Activated CD4-positive, alpha-beta T cell treated with anti-CD3 and anti-CD28 coated beads for 1 hour (primary cell): ENCODE measurements around the gene GIMAP8.
"Not testable (repeated sequence)": the region's sequence is repeated elsewhere in the genome, so short reads cannot be mapped to it uniquely, and the experiment has no call there.

Source experiments
- DNase-seq: peaks from one replicate; pipeline ENCODE4 v3.0.0-alpha.2; 2020

Gene GIMAP8

DNA sequence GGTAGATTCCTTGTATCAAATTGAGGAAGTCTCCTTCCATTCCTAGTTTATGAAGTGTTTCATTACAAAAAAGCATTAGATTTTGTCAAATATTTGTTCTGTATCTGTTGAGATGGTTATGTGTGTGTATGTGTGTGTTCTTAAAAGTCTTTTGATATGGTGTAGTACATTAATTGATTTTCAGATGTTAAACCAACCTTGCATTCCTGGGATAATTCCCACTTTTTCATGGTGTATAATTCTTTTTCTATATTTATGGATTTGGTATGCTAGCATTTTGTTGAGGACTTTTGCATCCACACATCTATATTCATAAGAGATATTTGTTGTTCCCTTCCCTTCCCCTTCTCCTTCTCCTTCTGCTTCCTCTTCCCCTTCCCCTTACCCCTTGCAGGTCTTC, 8.9 kb upstream of the GIMAP8 start:
- DNase-seq: no peak

DNA sequence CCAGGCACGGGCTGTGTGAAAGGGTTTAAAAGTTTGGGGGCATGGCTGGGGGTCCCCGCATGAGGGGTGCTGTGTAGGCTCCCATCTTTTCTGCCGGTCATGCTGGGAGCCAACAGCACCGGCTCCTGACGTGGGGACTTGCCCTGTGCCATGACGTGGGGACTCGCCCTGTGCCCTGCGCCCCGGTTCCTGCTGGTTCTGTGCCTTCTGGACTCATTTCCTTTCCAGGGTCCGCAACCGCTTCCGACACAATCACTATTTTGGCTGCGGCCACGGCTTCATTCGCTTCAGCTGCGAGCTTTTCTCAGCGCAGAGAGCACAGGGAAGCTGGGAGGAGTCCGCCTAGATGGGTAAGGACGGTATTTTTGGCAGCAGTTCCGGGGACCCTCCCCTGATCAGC, 7.6 kb upstream of the GIMAP8 start:
- no peak for DNase-seq

DNA sequence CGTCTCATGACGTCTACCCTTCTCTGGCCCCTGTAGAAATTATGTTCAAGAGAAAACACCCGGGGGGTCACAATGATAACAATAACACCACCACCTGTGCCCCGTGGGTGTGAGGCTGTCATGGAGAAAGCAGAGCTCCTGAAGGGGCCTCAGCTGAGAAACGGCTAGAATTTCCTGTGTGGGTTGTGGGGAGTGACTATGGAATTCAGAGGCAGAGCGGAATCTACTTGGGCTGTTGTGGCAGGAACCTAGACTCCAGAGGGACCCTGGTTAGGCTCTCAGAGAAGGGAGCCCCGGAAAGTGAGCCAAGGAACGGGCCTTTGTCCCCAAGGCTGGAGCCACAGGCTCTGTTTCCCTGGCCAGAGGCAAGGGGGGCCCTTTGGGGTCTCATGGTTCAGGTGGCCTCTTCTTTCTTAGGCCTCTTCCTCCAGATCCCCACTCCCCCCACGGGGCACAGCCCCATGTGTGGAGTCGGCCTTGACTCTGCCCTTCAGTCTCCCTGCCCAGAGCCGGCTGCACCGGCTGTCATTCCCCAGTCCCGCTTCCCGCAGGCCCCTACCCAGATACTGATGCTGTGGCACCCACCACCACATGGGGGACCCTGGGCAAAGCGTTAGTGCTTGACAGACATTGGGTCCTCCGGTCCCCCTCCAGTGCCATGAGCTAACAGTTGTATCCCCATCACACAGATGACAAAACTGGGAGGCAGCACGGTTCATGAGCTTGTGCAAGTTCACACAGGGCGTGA, 6.5 kb upstream of the GIMAP8 start:
- no peak for DNase-seq

- no peak for DNase-seq
These were observed 5.6 kb upstream of the GIMAP8 start for GRCh38 chr7:150444674-150445365.

- DNase-seq: no peak
These were observed 4.0 kb upstream of the GIMAP8 start for GRCh38 chr7:150446288-150446938.

- DNase-seq: no peak
These were observed 2.3 kb upstream of the GIMAP8 start for GRCh38 chr7:150447966-150448788.

DNA sequence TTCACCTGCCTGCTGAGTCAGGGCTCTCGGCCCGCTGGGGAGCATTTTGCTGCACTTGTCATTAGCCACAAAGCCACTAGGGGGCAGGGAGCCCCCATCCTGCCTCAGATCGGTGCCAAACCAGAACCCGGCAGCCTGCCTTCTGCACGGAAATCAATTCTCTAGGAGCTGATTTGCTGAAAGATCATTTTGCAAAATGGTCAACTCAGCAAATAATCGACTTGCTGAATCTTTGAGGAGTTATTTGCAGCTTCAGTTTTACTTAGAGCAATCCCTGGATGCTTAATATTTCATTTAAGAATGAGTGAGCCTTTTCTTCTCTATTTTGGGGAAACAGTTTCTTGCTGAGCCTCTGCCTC, 1.7 kb upstream of the GIMAP8 start:
- DNase-seq: peak; percentile 85

DNA sequence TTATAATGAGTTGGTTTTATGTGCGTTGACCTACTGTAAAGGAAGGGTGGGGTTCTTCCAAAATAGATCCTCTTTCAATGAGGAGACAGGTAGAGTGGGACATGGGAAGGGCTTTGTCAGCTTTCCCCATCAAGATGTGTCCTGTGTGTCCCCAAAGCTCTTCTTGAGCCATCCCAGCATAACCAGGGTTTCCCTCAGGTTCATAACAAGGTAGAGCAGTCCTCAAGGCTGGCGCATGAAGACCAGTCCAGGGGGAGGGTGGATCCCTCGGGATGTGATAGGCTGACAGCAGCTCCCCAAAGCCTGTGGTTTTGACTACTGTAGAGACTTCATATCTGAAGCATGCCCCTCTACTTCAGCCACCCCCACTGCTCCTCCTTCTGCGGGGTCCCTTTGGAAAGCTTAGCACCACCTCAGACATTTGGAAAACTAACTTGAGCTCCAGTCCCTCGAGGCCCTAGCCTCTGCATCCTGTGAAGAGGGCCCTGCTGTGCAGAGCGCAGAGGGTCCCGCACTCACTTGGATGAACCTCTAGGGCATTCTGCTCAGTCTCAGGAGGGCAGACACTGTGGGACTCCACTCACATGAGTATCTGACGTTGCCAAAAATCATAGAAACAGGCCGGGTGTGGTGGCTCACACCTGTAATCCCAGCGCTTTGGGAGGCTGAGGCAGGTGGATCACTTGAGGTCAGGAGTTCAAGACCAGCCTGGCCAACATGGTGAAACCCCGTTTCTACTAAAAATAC, 1.1 kb upstream of the GIMAP8 start:
- no peak for DNase-seq

GRCh38 chr7:150451097-150451793, 815 bp downstream of the GIMAP8 start:
- DNase-seq: peak; percentile 63

GRCh38 chr7:150451833-150452461, 1.5 kb downstream of the GIMAP8 start:
- DNase-seq: no peak

DNA sequence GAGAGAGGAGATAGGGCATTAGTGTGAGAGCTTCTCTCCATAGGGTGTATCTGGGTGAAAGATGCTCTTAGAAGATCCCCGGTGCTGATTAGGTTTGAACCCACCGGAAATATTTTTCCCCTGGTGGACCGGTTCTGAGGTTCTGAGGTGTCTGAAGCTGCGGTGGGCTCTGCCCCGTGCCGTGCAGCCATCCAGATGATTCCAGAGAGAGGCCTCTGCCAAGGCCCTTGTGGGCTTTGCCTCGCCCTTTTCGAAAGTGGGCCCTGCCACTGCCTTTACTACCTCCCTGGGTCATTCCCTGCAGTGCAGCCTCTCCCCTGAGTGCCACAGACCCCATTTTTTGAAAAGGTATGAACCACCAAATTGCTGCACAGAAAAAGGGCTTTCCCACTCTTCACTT, 2.8 kb downstream of the GIMAP8 start:
- DNase-seq: no peak

DNA sequence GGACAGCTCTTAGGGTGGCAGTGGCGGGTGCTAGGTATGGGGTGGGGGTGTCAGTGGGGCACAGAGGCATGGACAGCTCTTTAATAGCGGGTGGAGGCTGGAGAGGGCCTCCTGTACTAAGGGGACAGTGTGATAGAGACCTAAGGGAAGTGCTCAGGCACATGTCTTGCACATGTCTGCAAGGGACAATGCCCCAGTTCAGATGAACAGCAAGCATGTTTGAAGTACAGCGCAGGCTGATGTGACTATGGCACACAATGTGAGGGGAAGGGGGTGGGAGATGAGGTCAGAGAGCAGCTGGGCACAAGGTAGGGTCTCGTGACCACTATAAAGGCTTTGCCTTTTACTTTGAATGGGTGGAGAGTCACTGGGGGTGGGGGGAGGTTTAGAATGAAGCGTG, 3.5 kb downstream of the GIMAP8 start:
- DNase-seq: no peak

DNA sequence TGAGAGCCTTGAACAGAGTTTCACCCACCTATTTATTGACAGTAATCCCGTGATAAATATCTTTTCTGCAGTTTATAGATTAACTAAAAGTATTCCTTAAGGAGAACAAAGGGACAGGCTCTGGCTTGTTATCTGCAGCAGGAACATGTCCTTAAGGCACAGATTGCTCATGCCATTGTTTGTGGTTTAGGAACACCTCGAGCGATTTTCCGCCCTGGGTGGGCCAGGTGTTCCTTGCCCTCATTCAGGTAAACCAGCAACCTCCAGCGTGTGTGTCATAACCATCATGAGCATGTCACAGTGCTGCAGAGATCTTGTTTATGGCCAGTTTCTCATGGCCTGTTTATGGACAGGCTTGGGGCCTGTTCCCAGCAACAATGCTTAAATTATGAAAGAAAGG, 6.6 kb downstream of the GIMAP8 start:
- DNase-seq: not testable (repeated sequence)

- no peak for DNase-seq
These were observed 7.8 kb downstream of the GIMAP8 start for GRCh38 chr7:150458235-150458634.

GRCh38 chr7:150458756-150459155, 8.3 kb downstream of the GIMAP8 start:
- DNase-seq: no peak

GRCh38 chr7:150461520-150461919, 11.1 kb downstream of the GIMAP8 start:
- DNase-seq: no peak

GRCh38 chr7:150462413-150462812, 12.0 kb downstream of the GIMAP8 start:
- DNase-seq: no peak

- no peak for DNase-seq
These were observed 13.0 kb downstream of the GIMAP8 start for GRCh38 chr7:150463461-150463860.

GRCh38 chr7:150464962-150465361, 14.5 kb downstream of the GIMAP8 start:
- no peak for DNase-seq

- no peak for DNase-seq
These were observed 15.0 kb downstream of the GIMAP8 start for GRCh38 chr7:150465414-150465813.

- no peak for DNase-seq
These were observed 16.0 kb downstream of the GIMAP8 start for GRCh38 chr7:150466477-150466876.
